Activated CD4-positive, alpha-beta T cell treated with anti-CD3 and anti-CD28 coated beads, Interleukin-2, amount 10 ng/mL, durations not matched to agents 7 days and 5 days (primary cell): ENCODE results near the gene MOB3A. TPM values are rescaled to one million over a fixed set of nuclear protein-coding genes. Genes with fewer than 3 reads are reported as not detected.

Experiments used
- CTCF ChIA-PET: fragments of 350-600 bp; sonication (Branson Sonifier 250); formaldehyde crosslinking; loops from one replicate; lab custom pipeline; 2021; ENCODE audit warnings: antibody characterized with exemption; lab: Charles Lee
- POLR2A ChIA-PET: fragments of 350-600 bp; sonication (Branson Sonifier 250); formaldehyde crosslinking; loops from one replicate; lab custom pipeline; 2021; ENCODE audit warnings: antibody characterized with exemption; lab: Charles Lee
- DNase-seq: peaks from one replicate; pipeline ENCODE4 v3.0.0-alpha.2; 2020
- H3K27ac Mint-ChIP-seq: one replicate; pipeline ENCODE4 v1.8.0; 2021; ENCODE audit warnings: mild to moderate bottlenecking, moderate library complexity, mixed read lengths
- H3K27me3 Mint-ChIP-seq: one replicate; pipeline ENCODE4 v1.8.0; 2021; ENCODE audit warnings: mixed read lengths
- H3K36me3 Mint-ChIP-seq: one replicate; pipeline ENCODE4 v1.8.0; 2021; ENCODE audit warnings: low read depth, mixed read lengths
- H3K4me1 Mint-ChIP-seq: one replicate; pipeline ENCODE4 v1.8.0; 2021; ENCODE audit warnings: mixed read lengths
- H3K4me3 Mint-ChIP-seq: one replicate; pipeline ENCODE4 v1.8.0; 2021; ENCODE audit warnings: mild to moderate bottlenecking, moderate library complexity, mixed read lengths
- H3K9me3 Mint-ChIP-seq: one replicate; pipeline ENCODE4 v1.8.0; 2021; ENCODE audit warnings: mixed read lengths
- total RNA-seq, 2 experiments: library from RNA; stranded (reverse); gene quantifications; one replicate each; pipeline ENCODE4 v1.2.3, GENCODE V29; 2021

Gene MOB3A
- total RNA-seq, 2 experiments from 2014 or later: 217 to 239 TPM

- Mint-ChIP-seq H3K36me3 (peaks cover 89% of the 10 kb centered on the region), H3K4me1 (peaks cover 39% of the 10 kb centered on the region), H3K27ac (peak overlapping the region; percentile 98), H3K27me3 (no peaks in the 10 kb centered on the region), H3K9me3 (no peaks in the 10 kb centered on the region), H3K4me3 (peak overlapping the region; percentile 99)
- CTCF ChIA-PET: interaction anchor here (0.7 to 1.3 kb wide), 2 partner anchors 13 to 57 kb away, joined by 3 read pairs; no protein-coding TSS in a partner anchor
- no peak for DNase-seq
- POLR2A ChIA-PET: no interaction called here
These were observed 15.7 kb downstream of the MOB3A start for GRCh38 chr19:2080336-2080988.

- Mint-ChIP-seq H3K4me3 (peak overlapping the region; percentile 99), H3K9me3 (no peaks in the 10 kb centered on the region), H3K27me3 (no peaks in the 10 kb centered on the region), H3K36me3 (peaks cover 88% of the 10 kb centered on the region), H3K4me1 (peaks cover 41% of the 10 kb centered on the region), H3K27ac (peak overlapping the region; percentile 98)
- CTCF ChIA-PET: interaction anchor here (1.3 kb wide), 1 partner anchor 14 kb away, joined by 3 read pairs; no protein-coding TSS in a partner anchor
- no peak for DNase-seq
- POLR2A ChIA-PET: no interaction called here
These were observed 16.2 kb downstream of the MOB3A start for GRCh38 chr19:2079865-2080301.

GRCh38 chr19:2079076-2079864 is 16.9 kb downstream of the MOB3A start:
- POLR2A ChIA-PET: no interaction called here
- Mint-ChIP-seq H3K4me3 (peak overlapping the region; percentile 99), H3K4me1 (peaks cover 45% of the 10 kb centered on the region)

DNA sequence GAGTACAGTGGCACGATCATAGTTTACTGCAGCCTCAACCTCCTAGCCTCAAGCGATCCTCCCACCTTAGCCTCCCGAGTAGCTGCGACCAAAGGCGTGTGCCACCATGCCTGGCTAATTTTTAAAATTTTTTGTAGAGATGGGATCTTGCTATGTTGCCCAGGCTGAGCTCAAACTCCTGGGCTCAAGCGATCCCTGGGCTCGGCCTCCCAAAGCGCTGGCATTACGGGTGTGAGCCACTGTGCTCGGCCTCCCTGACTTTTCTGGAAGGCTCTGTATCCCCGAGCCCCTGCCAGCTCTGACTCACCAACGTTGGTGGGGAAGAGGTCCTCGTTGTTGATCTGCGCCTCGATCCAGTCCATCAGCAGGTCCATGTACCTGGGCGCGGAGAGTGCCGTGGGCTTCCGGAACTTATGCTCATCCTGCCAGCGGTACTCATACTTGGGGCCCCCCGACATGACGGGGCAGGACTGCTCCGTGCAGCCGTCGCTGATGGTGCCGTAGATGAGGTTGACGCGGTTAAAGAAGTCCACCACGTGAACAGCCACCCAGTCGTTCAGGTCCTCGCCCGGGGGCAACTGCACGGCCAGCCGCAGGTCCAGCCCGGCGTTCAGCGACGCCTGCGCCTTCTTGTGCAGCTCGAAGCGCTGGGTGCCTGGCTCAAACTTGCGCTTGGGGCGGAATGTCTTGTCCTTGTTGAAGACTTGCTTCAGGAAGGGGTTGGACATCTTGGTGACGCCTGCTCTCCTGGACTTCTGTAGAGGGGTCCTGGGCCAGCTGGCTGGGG is 18.1 kb downstream of the MOB3A start:
- DNase-seq: no peak
- H3K27ac Mint-ChIP-seq: peak overlapping the region; percentile 54
- H3K4me1 Mint-ChIP-seq: peaks cover 53% of the 10 kb centered on the region
- H3K9me3 Mint-ChIP-seq: no peaks in the 10 kb centered on the region
- ChIA-PET CTCF (interaction anchor here (0.6 to 1.2 kb wide), 4 partner anchors 8 to 67 kb away, joined by 3 read pairs; no protein-coding TSS in a partner anchor), POLR2A (no interaction called here)
- H3K36me3 Mint-ChIP-seq: peaks cover 80% of the 10 kb centered on the region
- no peak overlapping the region for H3K4me3 Mint-ChIP-seq
- H3K27me3 Mint-ChIP-seq: no peaks in the 10 kb centered on the region

More at GRCh38 chr19:2079076-2079864, 16.9 kb downstream of the MOB3A start:
- CTCF ChIA-PET: interaction anchor here (1.2 to 1.3 kb wide), 3 partner anchors 9 to 59 kb away, joined by 3 read pairs; no protein-coding TSS in a partner anchor
- Mint-ChIP-seq H3K27me3 (no peaks in the 10 kb centered on the region), H3K27ac (peak overlapping the region; percentile 98), H3K9me3 (no peaks in the 10 kb centered on the region), H3K36me3 (peaks cover 85% of the 10 kb centered on the region)
- DNase-seq: no peak

- ChIA-PET POLR2A (no interaction called here), CTCF (interaction anchor here (0.6 to 1.1 kb wide), 2 partner anchors 14 to 67 kb away, joined by 3 read pairs; no protein-coding TSS in a partner anchor)
- peaks cover 57% of the 10 kb centered on the region for H3K4me1 Mint-ChIP-seq
- peaks cover 80% of the 10 kb centered on the region for H3K36me3 Mint-ChIP-seq
- no peak for DNase-seq
- H3K27me3 Mint-ChIP-seq: no peaks in the 10 kb centered on the region
- H3K4me3 Mint-ChIP-seq: no peak overlapping the region
- no peaks in the 10 kb centered on the region for H3K9me3 Mint-ChIP-seq
- H3K27ac Mint-ChIP-seq: no peak overlapping the region
These were observed 18.7 kb downstream of the MOB3A start for GRCh38 chr19:2077398-2077797.

GRCh38 chr19:2076526-2076944 is 19.6 kb downstream of the MOB3A start:
- CTCF ChIA-PET: interaction anchor here (1.5 kb wide), 1 partner anchor 187 kb away, joined by 3 read pairs; no protein-coding TSS in a partner anchor
- peaks cover 79% of the 10 kb centered on the region for H3K36me3 Mint-ChIP-seq
- POLR2A ChIA-PET: interaction anchor here (0.6 kb wide), 1 partner anchor 19 kb away, joined by 4 read pairs; no protein-coding TSS in a partner anchor
- H3K4me1 Mint-ChIP-seq: peaks cover 54% of the 10 kb centered on the region
- H3K27me3 Mint-ChIP-seq: no peaks in the 10 kb centered on the region
- no peak overlapping the region for H3K27ac Mint-ChIP-seq
- no peaks in the 10 kb centered on the region for H3K9me3 Mint-ChIP-seq
- H3K4me3 Mint-ChIP-seq: no peak overlapping the region
- DNase-seq: no peak

- POLR2A ChIA-PET: no interaction called here
- Mint-ChIP-seq H3K4me1 (peaks cover 44% of the 10 kb centered on the region), H3K36me3 (peaks cover 70% of the 10 kb centered on the region), H3K27me3 (no peaks in the 10 kb centered on the region), H3K9me3 (no peaks in the 10 kb centered on the region), H3K27ac (no peak overlapping the region), H3K4me3 (no peak overlapping the region)
- CTCF ChIA-PET: interaction anchor here (1.1 kb wide), 1 partner anchor 15 kb away, joined by 3 read pairs; no protein-coding TSS in a partner anchor
- no peak for DNase-seq
These were observed 23.2 kb downstream of the MOB3A start for GRCh38 chr19:2072757-2073551.

DNA sequence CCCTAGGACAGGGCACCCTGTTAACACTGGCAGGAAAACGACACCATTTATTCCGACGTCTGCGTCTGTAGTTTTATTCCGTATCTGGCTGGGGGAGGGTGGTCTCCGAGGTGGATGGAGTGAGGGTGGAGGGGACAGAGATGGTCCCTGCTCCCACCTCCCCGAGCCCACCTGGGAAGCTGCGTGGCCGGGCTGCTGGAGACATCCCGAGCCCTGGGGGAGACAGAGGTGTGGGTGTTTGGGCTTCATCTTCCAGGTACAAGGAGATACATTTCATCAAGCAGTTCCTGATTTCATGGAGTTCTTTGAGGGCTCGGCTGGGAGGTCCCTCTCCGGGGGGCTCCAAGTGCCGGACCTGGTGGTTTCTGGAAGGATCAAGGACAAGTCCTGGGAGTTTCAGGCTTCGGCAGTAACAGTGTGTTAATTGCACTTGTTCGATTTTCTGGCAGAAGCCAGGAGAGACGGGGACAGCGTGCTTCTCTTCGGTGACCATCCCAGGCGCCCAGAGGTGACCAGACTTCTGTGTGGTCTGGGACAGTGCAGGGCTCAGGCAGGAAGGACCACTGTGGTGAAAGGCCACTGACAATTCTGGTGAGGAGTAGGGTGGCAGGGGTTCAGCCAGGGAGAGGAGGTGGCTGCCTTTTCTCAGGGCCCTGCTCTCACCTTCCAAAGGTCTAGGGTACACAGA is 25.0 kb downstream of the MOB3A start:
- Mint-ChIP-seq H3K9me3 (no peaks in the 10 kb centered on the region), H3K36me3 (peaks cover 54% of the 10 kb centered on the region), H3K27me3 (no peaks in the 10 kb centered on the region), H3K27ac (peak overlapping the region; percentile 26), H3K4me3 (no peak overlapping the region), H3K4me1 (peaks cover 40% of the 10 kb centered on the region)
- POLR2A ChIA-PET: no interaction called here
- no peak for DNase-seq
- CTCF ChIA-PET: interaction anchor here (0.5 to 2.4 kb wide), 6 partner anchors 14 to 407 kb away, joined by 3 to 9 read pairs (median 3); no protein-coding TSS in a partner anchor

GRCh38 chr19:2070436-2070827 is 25.7 kb downstream of the MOB3A start:
- POLR2A ChIA-PET: interaction anchor here (0.6 kb wide), 2 partner anchors 15 to 19 kb away, joined by 5 to 9 read pairs; no protein-coding TSS in a partner anchor
- Mint-ChIP-seq H3K9me3 (no peaks in the 10 kb centered on the region), H3K4me3 (no peak overlapping the region), H3K4me1 (peaks cover 36% of the 10 kb centered on the region), H3K27ac (no peak overlapping the region), H3K36me3 (peaks cover 50% of the 10 kb centered on the region), H3K27me3 (no peaks in the 10 kb centered on the region)
- no peak for DNase-seq
- CTCF ChIA-PET: interaction anchor here (0.6 to 2.4 kb wide), 11 partner anchors 8 to 326 kb away, joined by 3 to 9 read pairs (median 3); no protein-coding TSS in a partner anchor

- no peak for DNase-seq
- Mint-ChIP-seq H3K4me3 (no peak overlapping the region), H3K9me3 (no peaks in the 10 kb centered on the region), H3K4me1 (peaks cover 24% of the 10 kb centered on the region), H3K27me3 (no peaks in the 10 kb centered on the region), H3K36me3 (peaks cover 16% of the 10 kb centered on the region), H3K27ac (no peak overlapping the region)
- POLR2A ChIA-PET: no interaction called here
- CTCF ChIA-PET: interaction anchor here (0.6 kb wide), 1 partner anchor 18 kb away, joined by 3 read pairs; no protein-coding TSS in a partner anchor
These were observed 31.2 kb downstream of the MOB3A start for GRCh38 chr19:2064788-2065524.
